Duodenal mucosa (tissue), 2 donors: ENCODE results near the gene XYLT1.

ENCODE experiments used
- H3K27ac ChIP-seq: one replicate; pipeline ENCODE4 v1.7.0; 2013; ENCODE audit warnings: low read depth, low read length
- H3K27me3 ChIP-seq, 2 donors: one replicate each; pipeline ENCODE4 v1.7.0; 2013; ENCODE audit warnings: low read length in 2 of 2, control low read depth in 1 of 2; ENCODE audit not compliant: insufficient read depth in 2 of 2, control insufficient read depth in 1 of 2
- H3K36me3 ChIP-seq, 2 donors: one replicate each; pipeline ENCODE4 v1.7.0; 2013; ENCODE audit warnings: low read length in 2 of 2, control low read depth in 1 of 2; ENCODE audit not compliant: insufficient read depth in 2 of 2, control insufficient read depth in 1 of 2
- H3K4me1 ChIP-seq, 2 donors: one replicate each; pipeline ENCODE4 v1.7.0; 2013; ENCODE audit warnings: low read length in 2 of 2, control low read depth in 1 of 2; ENCODE audit not compliant: insufficient read depth in 2 of 2, control insufficient read depth in 1 of 2
- H3K4me3 ChIP-seq, 2 donors: one replicate each; pipeline ENCODE4 v1.7.0; 2013; ENCODE audit warnings: low read length in 2 of 2, low read depth in 1 of 2
- H3K9ac ChIP-seq, 2 donors: one replicate each; pipeline ENCODE4 v1.7.0; 2013; ENCODE audit warnings: low read length in 2 of 2, low read depth in 1 of 2
- H3K9me3 ChIP-seq, 2 donors: one replicate each; pipeline ENCODE4 v1.7.0; 2013; ENCODE audit warnings: low read length in 2 of 2, control low read depth in 1 of 2; ENCODE audit not compliant: control insufficient read depth in 1 of 2

Gene XYLT1

DNA sequence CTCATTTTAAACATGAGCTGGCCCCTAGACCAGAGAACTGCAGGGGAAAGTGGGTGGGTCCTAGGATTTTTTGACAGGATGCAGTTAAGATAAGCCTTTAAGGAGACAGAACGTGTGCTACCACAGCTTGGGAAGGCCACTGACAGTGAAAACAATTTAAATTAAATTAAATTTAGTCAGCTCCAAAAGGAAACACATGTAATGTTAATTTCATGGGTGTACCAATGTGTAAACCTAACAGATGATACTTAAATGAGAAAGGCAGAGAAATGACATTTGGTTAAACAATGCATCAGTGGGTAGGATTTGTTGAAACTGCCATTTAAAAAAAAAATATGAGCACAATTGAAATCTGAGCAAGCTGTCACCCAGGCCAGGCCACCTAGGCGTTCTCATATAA lies 250.8 kb downstream of the XYLT1 start:
- Histone ChIP-seq H3K4me1 (peaks cover 11% of the 10 kb centered on the region in 2 donors), H3K36me3 (peaks cover 0 to 7% of the 10 kb centered on the region in 2 donors), H3K4me3 (no peak overlapping the region), H3K27me3 (no peaks in the 10 kb centered on the region), H3K9ac (no peak overlapping the region), H3K9me3 (no peaks in the 10 kb centered on the region), H3K27ac (no peak overlapping the region)

- no peak overlapping the region for H3K27ac ChIP-seq
- no peaks in the 10 kb centered on the region for H3K27me3 ChIP-seq
- H3K4me3 ChIP-seq: no peak overlapping the region
- H3K9me3 ChIP-seq: peaks cover 8 to 10% of the 10 kb centered on the region in 2 donors
- H3K36me3 ChIP-seq: peaks cover 11 to 12% of the 10 kb centered on the region in 2 donors
- H3K4me1 ChIP-seq: no peaks in the 10 kb centered on the region
- H3K9ac ChIP-seq: no peak overlapping the region
Measured at GRCh38 chr16:17215936-17216335, 254.8 kb downstream of the XYLT1 start.

DNA sequence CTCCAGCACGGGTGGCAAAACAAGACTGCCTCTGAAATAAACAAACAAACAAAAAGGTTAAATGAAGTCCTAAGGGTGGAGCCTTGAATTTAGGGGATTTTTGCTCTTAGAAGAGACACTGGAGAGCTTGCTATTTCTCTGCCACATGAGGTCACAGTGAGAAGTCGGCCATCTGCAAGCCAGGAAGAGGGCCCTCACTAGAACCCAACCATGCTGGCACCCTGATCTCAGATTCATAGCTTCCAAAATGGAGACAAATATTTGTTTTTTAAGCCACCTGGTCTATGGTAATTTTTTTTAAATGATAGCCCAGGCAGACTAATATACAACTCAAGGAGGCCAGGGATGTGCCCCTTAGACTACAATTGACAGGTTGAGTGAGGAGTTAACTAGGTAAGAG lies 255.5 kb downstream of the XYLT1 start:
- no peak overlapping the region for H3K27ac ChIP-seq
- H3K4me3 ChIP-seq: no peak overlapping the region
- peaks cover 8 to 10% of the 10 kb centered on the region in 2 donors for H3K9me3 ChIP-seq
- H3K4me1 ChIP-seq: no peaks in the 10 kb centered on the region
- H3K9ac ChIP-seq: no peak overlapping the region
- H3K36me3 ChIP-seq: peaks cover 11 to 12% of the 10 kb centered on the region in 2 donors
- no peaks in the 10 kb centered on the region for H3K27me3 ChIP-seq

GRCh38 chr16:17213974-17214373 lies 256.8 kb downstream of the XYLT1 start:
- H3K4me1 ChIP-seq: no peaks in the 10 kb centered on the region
- no peak overlapping the region for H3K4me3 ChIP-seq
- no peak overlapping the region for H3K27ac ChIP-seq
- H3K27me3 ChIP-seq: no peaks in the 10 kb centered on the region
- peaks cover 11 to 12% of the 10 kb centered on the region in 2 donors for H3K36me3 ChIP-seq
- H3K9ac ChIP-seq: no peak overlapping the region
- H3K9me3 ChIP-seq: peaks cover 8 to 10% of the 10 kb centered on the region in 2 donors

GRCh38 chr16:17213025-17213424 lies 257.7 kb downstream of the XYLT1 start:
- Histone ChIP-seq H3K9ac (no peak overlapping the region), H3K9me3 (peaks cover 8 to 10% of the 10 kb centered on the region in 2 donors), H3K4me3 (no peak overlapping the region)

DNA sequence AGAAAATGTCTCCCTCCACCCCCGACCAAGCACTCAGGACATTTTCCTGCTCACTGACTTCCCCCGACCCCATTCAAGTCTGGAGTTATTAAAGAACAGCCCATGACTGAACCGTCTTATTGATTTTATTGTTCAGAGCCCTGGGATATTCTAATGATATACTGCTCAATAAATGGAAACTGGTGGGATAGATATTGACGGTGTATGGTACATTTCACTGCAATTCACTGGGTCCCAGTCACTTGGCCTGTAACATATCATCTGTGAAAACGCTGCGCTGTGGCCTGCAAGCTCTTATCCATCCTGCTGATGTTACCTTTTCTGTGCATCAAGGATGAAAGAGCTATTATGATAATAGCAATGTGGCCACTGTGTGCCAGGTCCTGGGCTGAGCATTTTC lies 258.2 kb downstream of the XYLT1 start:
- peaks cover 11 to 12% of the 10 kb centered on the region in 2 donors for H3K36me3 ChIP-seq
- H3K4me1 ChIP-seq: no peaks in the 10 kb centered on the region
- no peak overlapping the region for H3K9ac ChIP-seq
- H3K9me3 ChIP-seq: peaks cover 8 to 10% of the 10 kb centered on the region in 2 donors
- H3K27ac ChIP-seq: no peak overlapping the region
- no peaks in the 10 kb centered on the region for H3K27me3 ChIP-seq
- no peak overlapping the region for H3K4me3 ChIP-seq

More at GRCh38 chr16:17213025-17213424, 257.7 kb downstream of the XYLT1 start:
- Histone ChIP-seq H3K27ac (no peak overlapping the region), H3K4me1 (no peaks in the 10 kb centered on the region), H3K36me3 (peaks cover 11 to 12% of the 10 kb centered on the region in 2 donors), H3K27me3 (no peaks in the 10 kb centered on the region)

DNA sequence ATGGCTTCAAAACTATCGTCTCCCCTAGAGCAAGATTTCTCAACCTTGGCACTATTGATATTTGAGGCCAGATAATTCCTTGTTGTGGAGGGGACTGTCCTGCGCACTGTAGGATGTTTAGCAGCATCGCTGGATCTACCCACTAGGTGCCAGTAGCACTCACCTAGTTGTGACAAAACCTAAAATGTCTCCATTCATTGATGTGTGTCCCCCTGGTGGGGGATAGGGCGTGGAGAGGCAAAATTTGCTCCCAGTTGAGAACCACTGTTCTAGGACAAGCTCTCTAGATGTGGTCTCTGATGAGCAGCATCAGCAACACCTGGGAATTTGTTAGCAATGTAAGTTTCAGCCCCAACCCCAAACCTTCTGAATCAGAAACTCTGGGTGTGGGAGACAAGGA lies 259.0 kb downstream of the XYLT1 start:
- H3K4me1 ChIP-seq: no peaks in the 10 kb centered on the region
- peaks cover 10 to 11% of the 10 kb centered on the region in 2 donors for H3K36me3 ChIP-seq
- H3K9me3 ChIP-seq: peaks cover 8 to 10% of the 10 kb centered on the region in 2 donors
- no peak overlapping the region for H3K9ac ChIP-seq
- no peaks in the 10 kb centered on the region for H3K27me3 ChIP-seq
- H3K4me3 ChIP-seq: no peak overlapping the region
- no peak overlapping the region for H3K27ac ChIP-seq

DNA sequence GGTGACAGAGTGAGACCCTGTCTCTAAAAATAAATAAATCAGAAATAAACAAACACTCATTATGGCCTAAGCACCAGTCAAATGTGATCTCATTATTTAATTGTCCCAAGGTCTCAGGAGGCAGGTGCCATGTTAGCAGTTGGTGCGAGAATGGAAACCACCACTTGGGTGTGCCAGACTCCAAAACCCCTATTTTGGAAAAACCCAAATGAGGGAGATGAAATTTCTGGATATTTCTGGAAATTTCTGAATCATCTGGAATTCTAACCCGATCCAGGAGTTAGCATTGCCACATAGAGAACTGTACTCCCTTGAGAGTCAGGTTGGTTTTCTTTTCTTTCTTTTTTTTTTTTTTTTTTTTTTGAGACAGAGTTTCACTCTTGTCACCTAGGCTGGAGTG lies 264.0 kb downstream of the XYLT1 start:
- H3K27ac ChIP-seq: no peak overlapping the region
- H3K4me3 ChIP-seq: no peak overlapping the region
- H3K4me1 ChIP-seq: no peaks in the 10 kb centered on the region
- no peaks in the 10 kb centered on the region for H3K9me3 ChIP-seq
- H3K9ac ChIP-seq: no peak overlapping the region
- H3K27me3 ChIP-seq: no peaks in the 10 kb centered on the region
- no peaks in the 10 kb centered on the region for H3K36me3 ChIP-seq

DNA sequence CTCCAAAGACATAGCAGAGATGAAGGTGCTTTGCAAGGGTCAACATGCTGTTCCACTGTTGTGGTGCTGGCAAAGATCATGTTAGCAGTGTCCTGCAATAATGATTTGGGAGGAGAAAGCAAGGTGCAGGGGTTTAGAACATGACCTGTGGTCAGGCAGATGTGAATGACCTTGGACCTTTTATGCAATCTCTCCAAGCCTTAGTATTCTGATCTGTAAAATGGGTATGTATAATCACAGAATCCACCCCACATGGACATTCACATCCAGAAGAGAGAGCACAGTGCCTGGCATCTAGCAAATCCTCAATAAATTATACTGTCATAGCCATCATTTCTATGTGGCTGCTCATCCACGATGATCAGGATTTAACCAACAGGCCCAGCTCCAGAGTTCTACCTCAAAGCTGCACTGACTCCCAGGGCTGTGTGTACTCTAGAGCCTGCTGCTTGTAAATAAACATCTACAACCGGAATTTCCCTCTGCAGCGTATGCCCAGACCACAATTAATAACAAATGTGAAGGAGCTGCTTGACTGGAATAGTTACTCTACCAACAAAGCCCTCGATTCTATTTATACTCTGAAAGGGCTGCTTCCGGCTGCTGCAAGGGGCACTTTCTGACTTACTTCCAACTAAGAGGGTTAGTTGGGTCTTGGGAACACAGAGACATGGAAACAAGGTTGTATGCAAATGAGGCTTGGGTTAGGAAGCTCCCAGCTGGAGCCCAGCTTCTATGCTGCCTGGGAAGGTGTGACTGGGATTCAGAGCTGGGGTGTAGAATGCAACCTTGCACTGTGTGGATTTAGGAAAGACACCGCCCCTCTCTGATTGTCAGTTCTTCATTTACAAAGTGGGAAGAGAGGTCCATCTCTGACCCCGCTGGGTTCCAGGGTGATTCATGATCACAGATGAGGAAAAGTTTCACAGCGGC lies 265.2 kb downstream of the XYLT1 start:
- no peaks in the 10 kb centered on the region for H3K27me3 ChIP-seq
- no peaks in the 10 kb centered on the region for H3K4me1 ChIP-seq
- no peak overlapping the region for H3K4me3 ChIP-seq
- H3K36me3 ChIP-seq: peaks cover 0 to under 1% of the 10 kb centered on the region in 2 donors
- H3K9me3 ChIP-seq: no peaks in the 10 kb centered on the region
- no peak overlapping the region for H3K27ac ChIP-seq
- no peak overlapping the region for H3K9ac ChIP-seq

DNA sequence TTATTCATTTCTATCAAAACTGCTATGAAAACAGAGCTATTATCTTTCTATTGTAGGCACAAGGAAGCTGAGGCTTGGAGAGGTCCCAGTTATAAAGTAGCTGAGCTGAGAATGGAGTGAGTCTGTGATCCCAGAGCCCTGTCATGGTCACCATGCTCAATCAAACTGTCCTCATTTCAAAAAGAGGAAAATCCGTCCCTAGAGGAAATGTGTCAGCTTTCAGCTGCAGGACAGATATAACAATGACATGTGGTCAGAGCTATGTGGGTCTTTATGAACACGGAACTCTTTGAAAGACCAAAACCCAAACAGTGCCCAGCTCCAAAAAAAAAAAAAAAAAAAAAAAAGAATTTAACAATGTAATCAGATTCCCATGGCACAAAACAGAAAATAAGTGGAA lies 266.1 kb downstream of the XYLT1 start:
- H3K9ac ChIP-seq: no peak overlapping the region

More for the DNA sequence above, 266.1 kb downstream of the XYLT1 start:
- H3K27me3 ChIP-seq: no peaks in the 10 kb centered on the region
- no peak overlapping the region for H3K27ac ChIP-seq
- H3K36me3 ChIP-seq: peaks cover 0 to 5% of the 10 kb centered on the region in 2 donors
- H3K4me3 ChIP-seq: no peak overlapping the region
- H3K4me1 ChIP-seq: no peaks in the 10 kb centered on the region
- H3K9me3 ChIP-seq: no peaks in the 10 kb centered on the region
